GM10266 (cell line): ENCODE measurements around the gene NTM.
A peak's percentile ranks its signal among the peaks of the same experiment; 100 is the strongest.

Experiments used
- DNase-seq: peaks from one replicate; pipeline ENCODE4 v3.0.0; 2012; ENCODE audit errors: extremely low spot score
- CTCF ChIP-seq: IDR thresholded peaks from 2 replicates; pipeline ENCODE4 v1.5.1; 2012; ENCODE audit warnings: mild to moderate bottlenecking, low read depth; ENCODE audit not compliant: control insufficient read depth, insufficient read depth; ENCODE audit errors: missing control alignments

The NTM gene

GRCh38 chr11:131658414-131658813 is 288.0 kb downstream of the NTM start:
- DNase-seq: no peak
- TF ChIP-seq CTCF: no peak

- no peak for TF ChIP-seq CTCF
- peak; percentile 22 for DNase-seq
Measured at GRCh38 chr11:131658952-131659351, 288.5 kb downstream of the NTM start.

GRCh38 chr11:131659931-131660330 is 289.5 kb downstream of the NTM start:
- no peak for TF ChIP-seq CTCF
- DNase-seq: no peak

GRCh38 chr11:131661132-131661531 is 290.7 kb downstream of the NTM start:
- no peak for DNase-seq
- no peak for TF ChIP-seq CTCF

GRCh38 chr11:131662317-131662972 is 292.0 kb downstream of the NTM start:
- no peak for DNase-seq
- no peak for TF ChIP-seq CTCF

GRCh38 chr11:131662993-131663392 is 292.6 kb downstream of the NTM start:
- no peak for TF ChIP-seq CTCF
- no peak for DNase-seq

- DNase-seq: no peak
- no peak for TF ChIP-seq CTCF
Measured at GRCh38 chr11:131663405-131664200, 293.2 kb downstream of the NTM start.
